Stimulated activated CD4-positive, alpha-beta T cell treated with anti-CD3 and anti-CD28 coated beads, Interleukin-15, amount 100 ng/mL, for 1 hour (primary cell): ENCODE measurements around the gene SIK2.

Experiments used
- DNase-seq, 2 donors: peaks; one replicate each; pipeline ENCODE4 v3.0.0-alpha.2; 2020; ENCODE audit warnings: low read depth in 1 of 2, low spot score in 1 of 2

Gene SIK2

GRCh38 chr11:111727431-111727830, 125.2 kb downstream of the SIK2 start:
- no peak for DNase-seq

GRCh38 chr11:111729071-111729830, 127.0 kb downstream of the SIK2 start:
- no peak for DNase-seq

DNA sequence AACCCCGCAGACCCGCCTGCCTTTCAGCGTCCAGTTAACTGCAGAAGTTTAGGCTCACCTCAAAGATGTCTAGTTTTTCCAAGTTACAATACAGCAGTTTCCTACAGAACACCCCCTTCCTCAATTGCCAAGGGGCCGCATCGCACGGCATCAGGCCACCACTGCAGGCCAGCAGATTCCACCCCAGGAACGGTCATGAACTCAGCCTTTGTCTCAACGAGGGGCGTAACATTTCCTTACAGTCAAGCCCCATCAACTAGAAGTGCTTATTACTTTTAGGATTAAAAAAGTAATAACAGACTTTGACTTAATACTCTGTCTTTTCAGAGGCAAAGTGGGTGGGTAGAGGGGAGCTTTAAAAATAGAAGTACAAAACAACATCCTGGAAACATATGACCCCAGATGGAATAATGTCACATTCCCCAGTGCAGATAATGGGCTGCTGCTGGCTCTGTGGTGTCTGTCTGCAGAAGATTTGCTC, 127.6 kb downstream of the SIK2 start:
- DNase-seq: no peak

DNA sequence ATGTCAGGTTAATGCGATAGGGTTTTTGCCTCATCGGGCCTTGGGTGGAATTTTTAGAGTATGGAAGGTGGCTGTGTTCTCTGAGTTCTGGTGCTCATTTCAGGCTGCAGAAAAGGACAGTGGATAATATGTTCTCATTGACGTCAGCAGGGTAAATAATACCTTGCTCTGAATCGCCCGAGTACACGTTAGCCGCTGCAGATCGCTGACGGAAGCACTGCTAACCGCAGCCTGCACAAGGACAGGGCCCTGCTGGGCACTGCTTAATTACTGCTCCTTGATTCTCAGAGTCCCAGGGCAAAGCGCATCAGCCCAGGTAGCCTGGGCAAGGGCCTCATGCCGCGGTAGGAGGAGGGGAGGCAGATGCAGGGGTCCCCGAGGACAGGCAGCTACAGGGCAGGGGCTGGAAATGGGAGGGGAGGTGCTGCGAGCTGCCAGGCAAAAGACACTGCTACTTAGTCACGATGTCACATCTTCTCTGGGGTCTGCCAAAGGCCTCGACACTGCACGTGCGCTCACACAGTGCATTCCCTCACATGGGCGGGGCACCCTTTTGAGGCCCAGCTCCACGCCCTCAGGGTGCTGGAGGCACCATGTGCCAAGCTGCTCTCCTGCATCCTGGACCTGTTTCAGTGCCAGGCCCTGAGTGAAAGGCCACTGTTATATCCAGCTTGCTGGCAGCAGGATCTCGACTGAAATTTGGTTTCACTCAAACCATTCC, 128.8 kb downstream of the SIK2 start:
- DNase-seq: no peak

DNA sequence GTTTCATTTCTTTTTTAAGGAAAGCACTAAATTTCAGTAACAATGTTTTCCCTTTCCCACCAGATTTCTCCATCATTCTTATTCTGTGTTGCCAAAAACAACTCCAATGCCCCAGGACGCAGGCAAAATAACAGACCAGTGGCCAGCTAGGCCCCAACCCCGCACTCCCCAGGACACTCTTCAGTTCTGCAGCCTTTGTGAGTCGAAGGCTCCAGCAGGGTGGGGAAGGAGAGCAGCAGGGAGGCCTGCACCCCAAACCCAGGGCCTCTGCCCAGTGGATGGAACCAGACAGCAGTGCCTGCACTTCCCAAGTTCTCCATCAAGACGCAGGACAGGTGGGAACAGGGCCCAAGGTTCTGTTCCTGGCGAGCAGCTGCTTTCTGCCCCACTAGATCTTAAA, 129.6 kb downstream of the SIK2 start:
- DNase-seq: no peak

- no peak for DNase-seq
Observed at GRCh38 chr11:111733016-111733415, 130.8 kb downstream of the SIK2 start.

DNA sequence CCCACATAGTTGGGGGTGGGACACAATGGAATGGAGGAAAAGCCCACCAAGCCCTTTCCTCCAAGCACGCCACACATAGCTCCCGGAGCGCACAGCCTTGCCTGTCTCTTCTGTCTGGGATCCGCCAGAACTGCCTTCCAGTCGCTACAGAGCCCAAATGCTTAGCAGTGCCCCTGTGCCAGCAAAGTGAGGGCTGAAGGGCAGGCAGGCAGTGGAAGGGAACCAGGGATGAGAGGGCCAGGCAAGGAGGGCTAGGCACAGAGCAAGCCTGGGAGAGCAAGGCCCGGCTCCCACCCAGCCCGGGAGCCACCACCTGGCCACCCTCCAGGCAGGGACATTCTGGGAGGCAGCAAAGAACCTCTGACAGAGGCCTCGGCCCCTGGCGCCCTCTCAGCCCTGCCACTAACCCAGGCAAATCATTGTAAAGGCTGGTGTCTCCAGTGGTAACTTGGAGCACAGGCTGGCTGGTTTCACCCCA, 131.4 kb downstream of the SIK2 start:
- DNase-seq: no peak

GRCh38 chr11:111734101-111734953, 132.1 kb downstream of the SIK2 start:
- DNase-seq: no peak

DNA sequence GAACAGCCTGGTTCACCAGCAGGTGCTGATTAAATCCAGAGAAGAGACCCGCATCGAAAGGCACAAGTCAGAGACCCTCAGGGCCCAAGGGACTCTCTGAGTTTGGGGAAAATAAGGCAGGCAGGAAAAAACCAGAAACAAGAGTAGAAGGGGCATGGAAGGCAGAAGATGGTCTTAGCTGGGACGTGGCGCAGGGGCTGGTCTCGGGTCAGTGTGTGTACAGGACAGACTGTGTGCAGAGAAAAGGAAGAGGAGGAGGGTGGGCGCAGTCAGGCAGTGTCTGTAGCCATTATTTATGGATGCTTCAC, 132.7 kb downstream of the SIK2 start:
- DNase-seq: no peak

- DNase-seq: no peak
Observed at GRCh38 chr11:111735262-111736116, 133.2 kb downstream of the SIK2 start.

DNA sequence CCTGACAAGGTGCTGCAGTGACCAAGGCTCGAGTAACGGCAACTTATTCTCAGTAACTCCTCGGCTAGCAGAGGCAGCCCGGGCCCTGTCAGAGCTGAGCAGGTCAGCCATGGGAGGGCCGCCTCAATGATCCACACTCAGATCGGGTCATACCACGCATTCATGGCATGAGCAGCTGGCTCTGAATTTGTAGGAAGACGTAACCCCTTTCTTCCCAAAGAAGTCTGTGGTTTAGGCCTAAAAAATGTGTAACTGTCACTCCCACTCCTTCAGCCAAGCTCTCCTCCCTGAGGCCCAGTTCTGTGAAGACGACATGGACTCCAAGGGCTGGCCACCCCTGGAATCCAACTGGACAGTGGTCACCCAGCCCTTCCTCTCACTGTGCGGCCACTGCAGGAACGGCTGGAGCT, 133.9 kb downstream of the SIK2 start:
- no peak for DNase-seq

DNA sequence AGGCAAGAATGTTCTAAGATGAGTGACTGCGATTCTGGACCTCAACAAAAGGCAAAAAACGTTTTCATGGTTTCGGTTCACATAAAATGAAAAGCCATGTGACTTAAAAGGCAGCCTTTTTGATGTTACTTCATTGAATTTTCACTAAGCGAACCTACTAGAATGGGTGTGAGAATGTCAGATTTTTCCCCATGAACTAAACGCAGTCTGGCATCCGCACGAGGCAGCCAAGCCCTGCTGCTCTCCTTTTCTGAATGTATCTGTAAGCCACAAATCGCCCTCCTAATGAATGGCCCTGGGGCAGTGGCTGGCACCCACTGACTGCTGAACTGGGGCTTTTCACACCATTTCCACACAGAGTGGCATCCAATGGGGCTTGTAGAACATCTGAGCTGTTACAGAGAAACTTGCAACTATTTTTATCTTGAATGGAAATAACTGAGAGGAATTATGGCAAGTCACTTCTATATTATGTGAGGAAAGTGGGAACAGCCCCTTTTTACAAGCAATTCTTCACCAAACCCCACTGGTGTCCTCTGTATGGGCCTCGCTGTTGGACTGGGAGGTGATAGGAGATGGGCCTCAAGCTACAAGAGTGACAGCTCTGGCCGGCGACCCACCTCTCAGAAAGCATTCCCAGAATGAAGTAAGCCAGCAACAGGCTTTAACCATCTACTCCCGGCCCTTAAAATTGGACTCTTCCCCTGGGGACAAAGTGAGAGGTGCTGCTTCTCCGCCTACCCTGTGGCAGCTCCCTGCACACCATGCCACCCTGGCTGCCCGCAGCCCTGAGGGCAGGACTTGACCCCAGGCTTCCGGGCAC, 134.6 kb downstream of the SIK2 start:
- DNase-seq: no peak

DNA sequence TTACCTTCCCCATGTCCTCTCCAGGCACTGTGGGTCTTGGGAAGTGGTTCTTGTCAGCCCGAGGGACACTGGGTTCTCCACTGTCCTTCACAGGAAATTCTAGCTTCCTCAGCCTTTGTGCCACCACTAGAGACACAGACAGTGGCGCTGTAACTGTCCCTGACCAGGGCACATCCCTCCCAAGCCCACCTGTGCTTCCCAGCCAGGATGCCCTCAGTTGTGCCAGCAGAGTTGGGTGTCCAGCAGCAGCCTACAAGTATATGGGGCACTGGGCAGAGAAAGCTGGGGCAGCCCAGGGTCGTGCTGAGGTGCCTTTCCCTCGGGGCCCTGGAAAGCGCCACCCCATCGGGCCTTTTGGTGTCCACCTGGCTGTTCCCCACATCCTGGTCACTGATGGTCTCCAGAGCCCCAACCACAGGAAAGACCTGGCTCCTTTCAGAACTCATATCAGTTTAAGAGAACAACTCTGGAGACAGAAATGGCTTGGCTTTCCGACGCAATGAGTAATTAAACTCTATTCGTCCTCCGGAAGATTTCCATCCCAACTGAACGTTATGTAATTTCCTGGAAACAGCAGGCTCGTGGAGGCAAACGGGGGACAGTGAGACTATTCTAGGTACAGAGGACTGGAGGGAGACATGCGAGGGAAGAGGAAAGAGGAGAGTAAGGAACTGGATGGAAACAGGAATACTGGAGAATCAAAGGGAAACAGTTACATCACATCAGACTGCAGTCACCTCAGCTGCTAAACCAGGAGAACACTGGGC, 135.4 kb downstream of the SIK2 start:
- no peak for DNase-seq

DNA sequence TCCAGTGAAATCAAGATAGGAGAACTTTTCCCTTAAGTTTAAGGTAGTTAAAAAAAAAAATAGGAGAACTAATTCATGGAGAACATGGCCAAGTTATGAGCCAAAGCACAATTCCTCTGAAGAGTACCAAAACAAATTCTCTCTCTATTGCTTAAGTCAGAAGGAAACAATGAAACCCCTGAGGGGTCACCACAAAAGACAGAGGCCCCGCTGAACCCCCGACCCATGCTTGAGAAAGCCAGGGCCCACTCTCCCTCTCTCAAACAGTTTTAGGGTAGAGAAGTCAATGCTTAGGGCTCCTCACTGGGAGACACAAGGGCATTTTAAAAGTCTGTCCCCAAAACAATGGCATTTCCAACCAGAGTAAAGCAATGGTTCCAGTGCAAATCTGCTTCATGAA, 137.1 kb downstream of the SIK2 start:
- no peak for DNase-seq

GRCh38 chr11:111741751-111742150, 139.5 kb downstream of the SIK2 start:
- DNase-seq: no peak

DNA sequence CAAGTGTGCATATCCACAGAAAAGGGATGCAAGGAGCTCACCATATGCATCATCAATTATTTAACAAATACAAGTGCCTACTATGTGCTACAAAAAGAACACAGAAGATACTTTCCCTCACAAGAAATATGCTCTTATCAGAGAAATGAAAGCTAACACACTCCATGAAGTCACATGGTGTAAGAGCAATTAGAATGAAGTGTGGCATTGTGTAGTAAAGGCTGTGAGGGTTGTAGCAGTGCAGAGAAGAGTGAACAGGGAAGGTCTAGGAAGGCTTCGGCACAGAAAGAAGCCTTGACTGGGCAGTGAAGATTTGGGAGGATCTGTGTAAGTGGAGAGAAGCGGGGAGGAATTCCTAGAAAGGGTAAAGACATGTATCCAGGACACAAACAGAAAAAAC, 141.5 kb downstream of the SIK2 start:
- DNase-seq: no peak

- DNase-seq: no peak
Observed at GRCh38 chr11:111745719-111746504, 143.7 kb downstream of the SIK2 start.

GRCh38 chr11:111748035-111748804, 146.0 kb downstream of the SIK2 start:
- DNase-seq: no peak
